Choroid plexus epithelial cell (primary cell): ENCODE results near the gene SELPLG.

Source experiments
- DNase-seq: peaks from one replicate; pipeline ENCODE4 v3.0.0-alpha.2; 2010; ENCODE audit warnings: low read depth
- H3K4me3 ChIP-seq: 2 replicates; pipeline ENCODE4 v1.5.1; 2011; ENCODE audit warnings: low read depth, mild to moderate bottlenecking, control low read depth, low read length, moderate library complexity
- TF ChIP-seq, protein P1 (sequence below): conservative IDR thresholded peaks from 2 replicates; pipeline ENCODE4 v1.5.1; 2011; ENCODE audit warnings: low read depth, mild to moderate bottlenecking, control low read depth, inconsistent platforms, low read length, moderate library complexity

SELPLG gene

DNA sequence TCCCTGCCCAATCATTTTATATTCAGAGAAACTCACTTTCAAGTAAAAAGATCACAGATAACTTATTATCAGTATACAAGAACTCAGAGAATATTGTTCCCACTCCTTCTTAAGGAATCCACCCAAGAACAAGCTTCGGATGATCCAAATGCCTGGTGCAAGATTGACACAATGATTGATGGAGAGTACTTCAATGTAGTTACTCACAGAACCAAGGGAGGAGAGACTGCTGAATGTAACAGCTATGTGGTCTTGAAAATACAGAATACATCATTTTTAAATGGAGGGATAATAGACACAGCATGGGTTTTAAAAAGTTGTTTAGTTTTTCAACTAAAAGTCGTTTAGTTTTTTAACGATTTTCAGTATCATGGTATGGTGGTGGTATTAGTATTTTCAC lies 38.4 kb upstream of the SELPLG start:
- DNase-seq: no peak

DNA sequence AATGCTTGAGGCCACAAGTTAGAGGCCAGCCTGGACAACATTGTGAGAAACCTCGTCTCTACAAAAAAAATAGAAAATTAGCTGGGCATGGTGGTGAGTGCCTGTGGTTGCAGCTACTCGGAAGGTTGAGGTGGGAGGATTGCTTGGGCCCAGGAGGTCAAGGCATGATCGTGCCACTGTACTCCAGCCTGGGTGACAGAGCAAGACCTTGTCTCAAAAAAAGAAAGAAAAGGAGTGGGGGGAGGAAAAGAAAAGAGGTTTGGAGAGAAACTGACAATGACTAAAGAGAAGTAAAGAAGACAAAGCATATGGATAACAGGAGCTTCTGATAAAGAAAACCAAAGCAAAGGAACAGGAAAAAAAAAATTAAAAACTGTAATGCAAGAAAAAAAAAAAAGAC lies 37.4 kb upstream of the SELPLG start:
- no peak for DNase-seq
- no peak overlapping the region for H3K4me3 ChIP-seq
- TF ChIP-seq, protein P1, sequence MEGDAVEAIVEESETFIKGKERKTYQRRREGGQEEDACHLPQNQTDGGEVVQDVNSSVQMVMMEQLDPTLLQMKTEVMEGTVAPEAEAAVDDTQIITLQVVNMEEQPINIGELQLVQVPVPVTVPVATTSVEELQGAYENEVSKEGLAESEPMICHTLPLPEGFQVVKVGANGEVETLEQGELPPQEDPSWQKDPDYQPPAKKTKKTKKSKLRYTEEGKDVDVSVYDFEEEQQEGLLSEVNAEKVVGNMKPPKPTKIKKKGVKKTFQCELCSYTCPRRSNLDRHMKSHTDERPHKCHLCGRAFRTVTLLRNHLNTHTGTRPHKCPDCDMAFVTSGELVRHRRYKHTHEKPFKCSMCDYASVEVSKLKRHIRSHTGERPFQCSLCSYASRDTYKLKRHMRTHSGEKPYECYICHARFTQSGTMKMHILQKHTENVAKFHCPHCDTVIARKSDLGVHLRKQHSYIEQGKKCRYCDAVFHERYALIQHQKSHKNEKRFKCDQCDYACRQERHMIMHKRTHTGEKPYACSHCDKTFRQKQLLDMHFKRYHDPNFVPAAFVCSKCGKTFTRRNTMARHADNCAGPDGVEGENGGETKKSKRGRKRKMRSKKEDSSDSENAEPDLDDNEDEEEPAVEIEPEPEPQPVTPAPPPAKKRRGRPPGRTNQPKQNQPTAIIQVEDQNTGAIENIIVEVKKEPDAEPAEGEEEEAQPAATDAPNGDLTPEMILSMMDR: no peak

More for the DNA sequence above, 38.4 kb upstream of the SELPLG start:
- H3K4me3 ChIP-seq: no peak overlapping the region
- TF ChIP-seq, protein P1: no peak

DNA sequence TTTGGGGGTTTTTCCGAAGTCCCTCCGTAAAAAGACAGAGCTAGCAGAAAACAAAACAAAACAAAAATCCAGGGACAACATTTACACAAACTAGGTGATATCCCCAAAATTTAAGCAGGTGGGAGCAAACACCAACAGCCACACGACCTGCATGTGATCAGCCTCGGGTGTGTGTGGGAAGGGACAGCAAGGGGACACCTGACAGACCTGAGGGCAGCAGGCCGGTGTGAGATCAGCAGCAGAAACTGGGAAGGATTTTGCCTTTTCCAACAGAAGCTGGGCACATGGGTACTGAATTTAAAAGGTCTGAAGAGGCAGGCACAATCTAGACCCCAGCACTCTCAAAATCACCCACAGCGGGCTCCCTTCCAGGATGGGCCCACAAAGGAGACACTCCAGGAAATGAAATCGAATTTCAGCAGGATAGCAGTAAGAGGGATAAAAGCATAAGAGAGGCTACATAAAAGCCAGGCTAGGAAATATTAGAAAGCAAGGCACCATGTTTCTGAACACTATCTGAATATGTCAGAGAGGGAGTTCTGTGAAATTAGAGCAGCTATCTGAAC lies 36.5 kb upstream of the SELPLG start:
- no peak overlapping the region for H3K4me3 ChIP-seq
- DNase-seq: no peak
- TF ChIP-seq, protein P1: no peak

DNA sequence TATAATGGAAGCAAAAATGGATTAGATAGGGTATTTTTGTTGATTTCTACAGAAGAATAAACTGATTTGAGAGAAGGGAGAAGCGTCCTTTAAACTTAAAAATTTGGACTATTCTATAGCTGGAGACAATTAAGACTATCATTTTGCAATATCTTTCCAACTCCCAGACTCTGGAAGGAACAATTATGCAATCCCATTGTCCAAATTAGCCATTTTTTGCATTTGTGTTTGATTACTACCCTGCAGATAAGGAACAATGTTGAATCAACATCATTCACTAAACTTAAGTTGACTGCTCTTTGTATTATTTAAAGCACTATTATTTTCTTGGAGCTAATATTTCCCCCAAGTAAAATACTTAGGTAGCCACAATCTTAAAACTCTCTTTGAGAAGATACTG lies 34.8 kb upstream of the SELPLG start:
- TF ChIP-seq, protein P1: no peak
- no peak overlapping the region for H3K4me3 ChIP-seq
- DNase-seq: no peak

DNA sequence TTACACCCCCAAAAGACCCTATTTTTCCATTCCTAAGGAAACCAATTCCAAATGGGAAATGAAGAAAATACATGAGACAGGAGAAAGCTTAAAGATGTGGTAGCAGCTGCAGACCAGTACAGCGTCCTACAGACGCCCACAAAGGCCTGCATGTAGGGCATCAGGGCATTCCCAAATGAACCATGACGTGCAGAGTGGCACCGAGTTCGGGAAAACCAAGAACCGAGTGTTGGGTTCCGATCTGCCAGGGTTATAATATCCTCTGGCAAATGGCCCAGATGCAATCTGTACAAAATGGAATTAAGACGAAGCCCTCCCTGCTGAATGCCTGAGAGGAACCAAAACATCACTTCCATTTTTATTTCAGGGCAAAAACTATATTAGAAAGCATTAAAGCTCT lies 34.4 kb upstream of the SELPLG start:
- H3K4me3 ChIP-seq: no peak overlapping the region
- TF ChIP-seq, protein P1: no peak
- no peak for DNase-seq

DNA sequence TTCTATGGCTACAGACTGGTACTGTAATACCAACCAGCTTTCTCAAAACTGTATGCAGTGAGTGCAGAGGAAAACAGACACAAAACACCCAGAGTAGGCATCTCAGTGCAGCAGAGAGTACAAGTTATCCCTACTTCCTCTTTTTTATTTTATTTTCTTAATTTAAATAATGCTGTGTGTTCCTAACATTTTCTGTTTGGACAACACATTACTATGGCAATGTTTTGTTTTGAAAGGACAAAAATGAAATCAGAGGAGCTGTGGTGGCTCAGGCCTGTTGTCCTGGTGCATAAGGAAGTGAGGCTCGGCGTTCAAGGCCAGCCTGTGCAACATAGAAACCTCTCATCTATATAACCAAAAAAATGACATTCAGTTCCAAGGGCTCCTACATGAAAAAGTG lies 33.7 kb upstream of the SELPLG start:
- no peak for DNase-seq
- TF ChIP-seq, protein P1: no peak
- H3K4me3 ChIP-seq: no peak overlapping the region

DNA sequence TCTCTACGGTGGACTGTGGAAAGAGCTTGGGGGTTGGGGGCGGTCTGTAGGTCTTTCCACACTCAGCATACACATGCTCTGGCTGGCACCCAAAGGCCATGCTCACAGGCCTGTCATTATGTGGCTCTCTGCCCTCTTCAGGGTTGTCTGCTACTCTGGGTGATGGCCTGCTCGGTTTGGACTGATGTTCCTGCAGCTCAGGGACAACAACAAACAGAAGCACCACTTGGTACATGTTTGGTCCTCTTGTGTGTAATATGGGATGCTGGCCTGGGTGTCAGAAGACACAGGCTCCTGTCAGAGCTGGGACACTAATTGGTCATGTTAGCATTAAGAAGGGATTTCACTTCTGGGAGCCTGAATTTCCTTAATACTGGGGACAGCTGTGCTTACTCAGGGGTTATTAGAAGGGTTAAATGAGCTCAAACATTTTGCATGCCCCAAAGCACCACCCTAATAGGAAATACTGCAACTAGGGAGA lies 32.7 kb upstream of the SELPLG start:
- TF ChIP-seq, protein P1: no peak
- peak; percentile 53 for DNase-seq
- no peak overlapping the region for H3K4me3 ChIP-seq
